ENCODE measurements around the gene TRAF7. TPM values are rescaled to one million over a fixed set of nuclear protein-coding genes. Genes with fewer than 3 reads are reported as not detected.

The TRAF7 gene
- total RNA-seq, 1 donor from 2014 or later, result 66.1 TPM

- H3K27ac Mint-ChIP-seq, result no peak overlapping the region
- H3K4me1 Mint-ChIP-seq, result no peaks in the 10 kb centered on the region
- no peak for TF ChIP-seq CTCF (IDR thresholded peaks at IDR 0.05; ENCODE audit: unreplicated experiment)
- no peak for DNase-seq (ENCODE audit: low spot score in 2 of 2, unreplicated experiment in 2 of 2)
- H3K9me3 Mint-ChIP-seq, result no peaks in the 10 kb centered on the region
- no peaks in the 10 kb centered on the region for H3K27me3 Mint-ChIP-seq (ENCODE audit: low read depth)
- no peak overlapping the region for H3K4me3 Mint-ChIP-seq
- peaks cover 7% of the 10 kb centered on the region for H3K36me3 Mint-ChIP-seq
Measured at GRCh38 chr16:2180962-2181923, 25.7 kb downstream of the TRAF7 start.

DNA sequence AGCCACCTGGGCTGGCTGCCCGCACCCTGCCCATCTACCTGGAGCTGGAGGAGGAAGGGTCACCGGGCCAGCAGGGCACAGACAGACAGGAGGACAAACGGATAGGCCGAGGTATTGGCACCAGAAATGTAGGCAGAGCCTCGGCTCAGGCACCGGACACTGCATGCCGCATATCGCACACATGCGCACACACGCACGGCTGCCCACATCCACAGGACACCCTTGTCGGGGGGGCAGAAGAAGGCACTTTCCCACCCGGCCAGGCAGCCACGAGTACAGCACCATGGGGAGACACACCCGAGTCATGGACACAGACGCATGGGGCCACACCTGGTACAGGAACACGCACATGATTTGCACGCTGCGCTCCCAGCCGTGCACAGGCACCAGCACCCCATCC, 26.4 kb downstream of the TRAF7 start:
- peaks cover 6% of the 10 kb centered on the region for H3K36me3 Mint-ChIP-seq
- no peaks in the 10 kb centered on the region for H3K27me3 Mint-ChIP-seq (ENCODE audit: low read depth)
- H3K4me1 Mint-ChIP-seq, result no peaks in the 10 kb centered on the region
- H3K27ac Mint-ChIP-seq, result no peak overlapping the region
- no peak for TF ChIP-seq CTCF (IDR thresholded peaks at IDR 0.05; ENCODE audit: unreplicated experiment)
- DNase-seq (ENCODE audit: low spot score in 2 of 2, unreplicated experiment in 2 of 2), result no peak
- H3K4me3 Mint-ChIP-seq, result no peak overlapping the region
- H3K9me3 Mint-ChIP-seq, result no peaks in the 10 kb centered on the region

GRCh38 chr16:2183671-2184070, 28.1 kb downstream of the TRAF7 start:
- H3K27me3 Mint-ChIP-seq (ENCODE audit: low read depth), result no peaks in the 10 kb centered on the region
- no peak for DNase-seq (ENCODE audit: low spot score in 2 of 2, unreplicated experiment in 2 of 2)
- peaks cover 2% of the 10 kb centered on the region for H3K36me3 Mint-ChIP-seq
- no peak overlapping the region for H3K4me3 Mint-ChIP-seq
- no peak for TF ChIP-seq CTCF (IDR thresholded peaks at IDR 0.05; ENCODE audit: unreplicated experiment)
- H3K4me1 Mint-ChIP-seq, result no peaks in the 10 kb centered on the region
- H3K27ac Mint-ChIP-seq, result no peak overlapping the region
- no peaks in the 10 kb centered on the region for H3K9me3 Mint-ChIP-seq

- Mint-ChIP-seq H3K36me3 (peaks cover 2% of the 10 kb centered on the region), H3K9me3 (no peaks in the 10 kb centered on the region), H3K27ac (no peak overlapping the region), H3K4me1 (no peaks in the 10 kb centered on the region), H3K27me3 (ENCODE audit: low read depth) (no peaks in the 10 kb centered on the region), H3K4me3 (no peak overlapping the region)
- no peak for DNase-seq (ENCODE audit: low spot score in 2 of 2, unreplicated experiment in 2 of 2)
- no peak for TF ChIP-seq CTCF (IDR thresholded peaks at IDR 0.05; ENCODE audit: unreplicated experiment)
Measured at GRCh38 chr16:2184346-2184745, 28.8 kb downstream of the TRAF7 start.

DNA sequence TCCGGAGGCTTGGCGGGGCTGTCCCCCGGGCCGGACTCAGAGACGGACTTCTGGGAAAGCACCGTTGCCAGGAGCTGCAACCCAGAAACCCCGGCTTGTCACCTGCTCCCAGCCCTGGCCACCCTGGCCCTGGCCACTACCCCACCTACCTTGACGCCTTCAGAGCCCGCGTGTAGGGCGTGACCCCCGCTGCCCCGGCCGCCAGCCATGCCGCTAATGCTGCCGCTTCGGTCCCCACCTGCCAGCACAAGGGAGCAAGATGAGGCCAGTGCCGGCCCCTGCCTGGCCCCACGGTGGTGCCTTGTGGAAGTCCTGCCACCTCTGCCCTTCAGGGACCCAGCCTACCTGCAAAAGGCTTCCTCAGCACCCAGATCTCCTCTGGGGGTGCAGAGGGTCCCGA, 29.4 kb downstream of the TRAF7 start:
- H3K4me1 Mint-ChIP-seq, result no peaks in the 10 kb centered on the region
- no peak for DNase-seq (ENCODE audit: low spot score in 2 of 2, unreplicated experiment in 2 of 2)
- H3K4me3 Mint-ChIP-seq, result no peak overlapping the region
- TF ChIP-seq CTCF (IDR thresholded peaks at IDR 0.05; ENCODE audit: unreplicated experiment), result no peak
- no peak overlapping the region for H3K27ac Mint-ChIP-seq
- H3K27me3 Mint-ChIP-seq (ENCODE audit: low read depth), result no peaks in the 10 kb centered on the region
- peaks cover 2% of the 10 kb centered on the region for H3K36me3 Mint-ChIP-seq
- no peaks in the 10 kb centered on the region for H3K9me3 Mint-ChIP-seq
